SK-N-SH treated with all-trans-retinoic acid at 6 μM for 48 hours (cell line): ENCODE data around the gene WDR49.

ENCODE experiments used
- ATAC-seq: fragments of 200-7000 bp; cut with Tn5 transposase; 3 replicates; pipeline ENCODE4 v1.9.1; 2020; ENCODE audit warnings: mild to moderate bottlenecking, moderate library complexity
- ARNTL ChIP-seq: fragments of 450-650 bp; formaldehyde crosslinking; IDR thresholded peaks from 2 replicates; pipeline ENCODE4 v1.5.0; 2020; ENCODE audit warnings: low read depth, mild to moderate bottlenecking, moderate library complexity, borderline replicate concordance
- BACH2 ChIP-seq: fragments of 250-450 bp; sonication (Bioruptor Pico); IDR thresholded peaks from 2 replicates; pipeline ENCODE4 v1.9.0; 2021; ENCODE audit warnings: mild to moderate bottlenecking, borderline replicate concordance
- CSDC2 ChIP-seq: fragments of 250-450 bp; sonication (Bioruptor Pico); IDR thresholded peaks from 2 replicates; pipeline ENCODE4 v1.5.0; 2020; ENCODE audit warnings: mild to moderate bottlenecking, moderate library complexity
- ISL1 ChIP-seq: fragments of 250-450 bp; sonication (Bioruptor Pico); IDR thresholded peaks from 2 replicates; pipeline ENCODE4 v2.1.2; 2022; ENCODE audit warnings: mild to moderate bottlenecking, moderate library complexity
- OSR1 ChIP-seq: fragments of 250-450 bp; sonication (Bioruptor Pico); IDR thresholded peaks from 2 replicates; pipeline ENCODE4 v1.8.0; 2022; ENCODE audit warnings: moderate library complexity, mild to moderate bottlenecking, inconsistent platforms
- PPARA ChIP-seq: fragments of 250-450 bp; sonication (Bioruptor Pico); IDR thresholded peaks from 2 replicates; pipeline ENCODE4 v1.5.0; 2020; ENCODE audit warnings: mild to moderate bottlenecking, borderline replicate concordance
- RARB ChIP-seq: fragments of 250-450 bp; sonication (Bioruptor Pico); IDR thresholded peaks from 2 replicates; pipeline ENCODE4 v1.8.0; 2021; ENCODE audit warnings: mild to moderate bottlenecking, moderate library complexity
- TCF4 ChIP-seq: fragments of 250-450 bp; sonication (Bioruptor Pico); IDR thresholded peaks from 2 replicates; pipeline ENCODE4 v1.8.0; 2021; ENCODE audit warnings: mild to moderate bottlenecking, moderate library complexity, borderline replicate concordance
- ZC3H10 ChIP-seq: fragments of 250-450 bp; sonication (Bioruptor Pico); IDR thresholded peaks from 2 replicates; pipeline ENCODE4 v1.5.1; 2021; ENCODE audit warnings: mild to moderate bottlenecking, moderate library complexity
- ZFP3 ChIP-seq: fragments of 250-450 bp; sonication (Bioruptor Pico); IDR thresholded peaks from 2 replicates; pipeline ENCODE4 v1.5.0; 2020; ENCODE audit warnings: mild to moderate bottlenecking, moderate library complexity
- ZNF565 ChIP-seq: fragments of 450-650 bp; formaldehyde crosslinking; conservative IDR thresholded peaks from 2 replicates; pipeline ENCODE4 v1.5.0; 2020; ENCODE audit warnings: low read depth, mild to moderate bottlenecking, moderate library complexity
- TF ChIP-seq, protein P1 (sequence below): fragments of 250-450 bp; sonication (Bioruptor Pico); IDR thresholded peaks from 2 replicates; pipeline ENCODE4 v1.8.0; 2021; ENCODE audit warnings: low read depth, mild to moderate bottlenecking, moderate library complexity, borderline replicate concordance
- TF ChIP-seq, protein P2 (sequence below): fragments of 250-450 bp; sonication (Bioruptor Pico); IDR thresholded peaks from 2 replicates; pipeline ENCODE4 v1.8.0; 2020; ENCODE audit warnings: mild to moderate bottlenecking, moderate library complexity, borderline replicate concordance
- TF ChIP-seq, protein P3 (sequence below): fragments of 250-450 bp; sonication (Bioruptor Pico); IDR thresholded peaks from 2 replicates; pipeline ENCODE4 v1.5.0; 2020; ENCODE audit warnings: mild to moderate bottlenecking, moderate library complexity
- TF ChIP-seq, protein P4 (sequence below): fragments of 250-450 bp; sonication (Bioruptor Pico); IDR thresholded peaks from 2 replicates; pipeline ENCODE4 v1.5.1; 2020; ENCODE audit warnings: low read depth, mild to moderate bottlenecking, moderate library complexity

Gene WDR49

DNA sequence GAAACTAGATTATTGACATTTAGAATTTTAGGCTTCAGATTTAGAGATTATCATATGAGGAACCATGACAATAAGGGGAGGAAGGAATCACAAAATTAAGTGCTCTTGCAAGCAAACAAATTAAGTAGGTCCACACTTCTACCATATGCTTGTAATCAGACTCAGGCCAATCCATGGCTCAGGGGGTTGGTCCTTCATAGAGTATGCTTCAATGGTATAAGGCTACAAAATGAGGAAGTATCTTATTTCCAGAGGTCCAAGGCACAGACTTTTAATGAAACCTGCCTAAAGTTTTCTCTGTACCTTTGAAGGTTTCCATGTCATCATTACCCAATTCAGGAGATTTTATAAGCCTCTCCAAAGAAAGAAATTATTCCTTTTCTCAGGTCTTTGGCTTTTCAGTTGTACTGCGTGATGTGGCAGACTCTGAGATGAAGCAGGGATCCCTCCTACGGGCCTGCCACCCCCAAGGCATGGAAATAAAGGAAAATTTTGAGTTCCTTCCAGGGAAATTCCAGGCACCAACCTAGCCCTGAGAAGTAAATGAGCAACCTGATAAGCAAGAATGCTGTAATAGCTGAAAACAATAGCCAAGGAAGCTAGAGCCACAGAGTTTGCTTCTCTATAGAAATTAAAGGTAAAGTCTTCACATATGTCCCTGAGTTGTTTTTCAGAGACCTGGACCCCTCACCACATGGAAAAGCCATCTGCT is 216.2 kb downstream of the WDR49 start:
- no peak for ATAC-seq
- TF ChIP-seq, protein P1, sequence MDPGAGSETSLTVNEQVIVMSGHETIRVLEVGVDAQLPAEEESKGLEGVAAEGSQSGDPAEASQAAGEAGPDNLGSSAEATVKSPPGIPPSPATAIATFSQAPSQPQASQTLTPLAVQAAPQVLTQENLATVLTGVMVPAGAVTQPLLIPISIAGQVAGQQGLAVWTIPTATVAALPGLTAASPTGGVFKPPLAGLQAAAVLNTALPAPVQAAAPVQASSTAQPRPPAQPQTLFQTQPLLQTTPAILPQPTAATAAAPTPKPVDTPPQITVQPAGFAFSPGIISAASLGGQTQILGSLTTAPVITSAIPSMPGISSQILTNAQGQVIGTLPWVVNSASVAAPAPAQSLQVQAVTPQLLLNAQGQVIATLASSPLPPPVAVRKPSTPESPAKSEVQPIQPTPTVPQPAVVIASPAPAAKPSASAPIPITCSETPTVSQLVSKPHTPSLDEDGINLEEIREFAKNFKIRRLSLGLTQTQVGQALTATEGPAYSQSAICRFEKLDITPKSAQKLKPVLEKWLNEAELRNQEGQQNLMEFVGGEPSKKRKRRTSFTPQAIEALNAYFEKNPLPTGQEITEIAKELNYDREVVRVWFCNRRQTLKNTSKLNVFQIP (CRISPR knock-in tag) = no peak
- no peak for TF ChIP-seq OSR1
- TF ChIP-seq ZNF565 (CRISPR knock-in tag) = no peak
- no peak for TF ChIP-seq BACH2
- TF ChIP-seq CSDC2 (CRISPR knock-in tag) = no peak
- TF ChIP-seq, protein P2, sequence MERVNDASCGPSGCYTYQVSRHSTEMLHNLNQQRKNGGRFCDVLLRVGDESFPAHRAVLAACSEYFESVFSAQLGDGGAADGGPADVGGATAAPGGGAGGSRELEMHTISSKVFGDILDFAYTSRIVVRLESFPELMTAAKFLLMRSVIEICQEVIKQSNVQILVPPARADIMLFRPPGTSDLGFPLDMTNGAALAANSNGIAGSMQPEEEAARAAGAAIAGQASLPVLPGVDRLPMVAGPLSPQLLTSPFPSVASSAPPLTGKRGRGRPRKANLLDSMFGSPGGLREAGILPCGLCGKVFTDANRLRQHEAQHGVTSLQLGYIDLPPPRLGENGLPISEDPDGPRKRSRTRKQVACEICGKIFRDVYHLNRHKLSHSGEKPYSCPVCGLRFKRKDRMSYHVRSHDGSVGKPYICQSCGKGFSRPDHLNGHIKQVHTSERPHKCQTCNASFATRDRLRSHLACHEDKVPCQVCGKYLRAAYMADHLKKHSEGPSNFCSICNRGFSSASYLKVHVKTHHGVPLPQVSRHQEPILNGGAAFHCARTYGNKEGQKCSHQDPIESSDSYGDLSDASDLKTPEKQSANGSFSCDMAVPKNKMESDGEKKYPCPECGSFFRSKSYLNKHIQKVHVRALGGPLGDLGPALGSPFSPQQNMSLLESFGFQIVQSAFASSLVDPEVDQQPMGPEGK (CRISPR knock-in tag) = no peak
- no peak for TF ChIP-seq TCF4 (CRISPR knock-in tag)
- TF ChIP-seq, protein P3, sequence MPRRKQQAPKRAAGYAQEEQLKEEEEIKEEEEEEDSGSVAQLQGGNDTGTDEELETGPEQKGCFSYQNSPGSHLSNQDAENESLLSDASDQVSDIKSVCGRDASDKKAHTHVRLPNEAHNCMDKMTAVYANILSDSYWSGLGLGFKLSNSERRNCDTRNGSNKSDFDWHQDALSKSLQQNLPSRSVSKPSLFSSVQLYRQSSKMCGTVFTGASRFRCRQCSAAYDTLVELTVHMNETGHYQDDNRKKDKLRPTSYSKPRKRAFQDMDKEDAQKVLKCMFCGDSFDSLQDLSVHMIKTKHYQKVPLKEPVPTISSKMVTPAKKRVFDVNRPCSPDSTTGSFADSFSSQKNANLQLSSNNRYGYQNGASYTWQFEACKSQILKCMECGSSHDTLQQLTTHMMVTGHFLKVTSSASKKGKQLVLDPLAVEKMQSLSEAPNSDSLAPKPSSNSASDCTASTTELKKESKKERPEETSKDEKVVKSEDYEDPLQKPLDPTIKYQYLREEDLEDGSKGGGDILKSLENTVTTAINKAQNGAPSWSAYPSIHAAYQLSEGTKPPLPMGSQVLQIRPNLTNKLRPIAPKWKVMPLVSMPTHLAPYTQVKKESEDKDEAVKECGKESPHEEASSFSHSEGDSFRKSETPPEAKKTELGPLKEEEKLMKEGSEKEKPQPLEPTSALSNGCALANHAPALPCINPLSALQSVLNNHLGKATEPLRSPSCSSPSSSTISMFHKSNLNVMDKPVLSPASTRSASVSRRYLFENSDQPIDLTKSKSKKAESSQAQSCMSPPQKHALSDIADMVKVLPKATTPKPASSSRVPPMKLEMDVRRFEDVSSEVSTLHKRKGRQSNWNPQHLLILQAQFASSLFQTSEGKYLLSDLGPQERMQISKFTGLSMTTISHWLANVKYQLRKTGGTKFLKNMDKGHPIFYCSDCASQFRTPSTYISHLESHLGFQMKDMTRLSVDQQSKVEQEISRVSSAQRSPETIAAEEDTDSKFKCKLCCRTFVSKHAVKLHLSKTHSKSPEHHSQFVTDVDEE = no peak
- no peak for TF ChIP-seq ZFP3
- TF ChIP-seq, protein P4, sequence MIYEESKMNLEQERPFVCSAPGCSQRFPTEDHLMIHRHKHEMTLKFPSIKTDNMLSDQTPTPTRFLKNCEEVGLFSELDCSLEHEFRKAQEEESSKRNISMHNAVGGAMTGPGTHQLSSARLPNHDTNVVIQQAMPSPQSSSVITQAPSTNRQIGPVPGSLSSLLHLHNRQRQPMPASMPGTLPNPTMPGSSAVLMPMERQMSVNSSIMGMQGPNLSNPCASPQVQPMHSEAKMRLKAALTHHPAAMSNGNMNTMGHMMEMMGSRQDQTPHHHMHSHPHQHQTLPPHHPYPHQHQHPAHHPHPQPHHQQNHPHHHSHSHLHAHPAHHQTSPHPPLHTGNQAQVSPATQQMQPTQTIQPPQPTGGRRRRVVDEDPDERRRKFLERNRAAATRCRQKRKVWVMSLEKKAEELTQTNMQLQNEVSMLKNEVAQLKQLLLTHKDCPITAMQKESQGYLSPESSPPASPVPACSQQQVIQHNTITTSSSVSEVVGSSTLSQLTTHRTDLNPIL (CRISPR knock-in tag) = no peak
- no peak for TF ChIP-seq ISL1 (CRISPR knock-in tag)
- TF ChIP-seq PPARA (CRISPR knock-in tag) = no peak
- no peak for TF ChIP-seq ARNTL (CRISPR knock-in tag)
- TF ChIP-seq ZC3H10 = no peak
- no peak for TF ChIP-seq RARB (CRISPR knock-in tag)
